ENCODE measurements around the gene ZFAND3. TPM values are rescaled to one million over a fixed set of nuclear protein-coding genes. Genes with fewer than 3 reads are reported as not detected.

ZFAND3 gene
- total and polyA plus RNA-seq, 12 donors, result 21.4 to 163 (median 46.3) TPM

- 79 to 88% (median 87%) methylated on average over 7 to 8 of the region's 8 CpGs for WGBS, 4 donors
Measured at GRCh38 chr6:38168699-38169098, 349.2 kb downstream of the ZFAND3 start.

GRCh38 chr6:38169221-38169976 lies 349.9 kb downstream of the ZFAND3 start:
- TF ChIP-seq CTCF (IDR thresholded peaks at IDR 0.05), result no peak
- TF ChIP-seq POLR2A (IDR thresholded peaks at IDR 0.05), result no peak
- Histone ChIP-seq H3K36me3 (replicated peaks in 1 of 2) (no peaks in the 10 kb centered on the region), H3K4me3 (no peak overlapping the region), H3K27ac (no peak overlapping the region), H3K27me3 (no peaks in the 10 kb centered on the region), H3K9me3 (replicated peaks in 1 of 3) (no peaks in the 10 kb centered on the region), H3K4me1 (replicated peaks in 1 of 2) (no peaks in the 10 kb centered on the region)
- 81 to 86% (median 85%) methylated on average over 11 to 20 of the region's 20 CpGs for WGBS, 4 donors
- intact Hi-C loops (cut with DNase I), result no loop called here
- DNase-seq, result no peak

More at GRCh38 chr6:38168699-38169098, 349.2 kb downstream of the ZFAND3 start:
- H3K4me3 ChIP-seq, result no peak overlapping the region
- TF ChIP-seq CTCF (IDR thresholded peaks at IDR 0.05), result no peak
- TF ChIP-seq POLR2A (IDR thresholded peaks at IDR 0.05), result no peak
- H3K36me3 ChIP-seq (replicated peaks in 1 of 2), result no peaks in the 10 kb centered on the region
- H3K4me1 ChIP-seq (replicated peaks in 1 of 2), result no peaks in the 10 kb centered on the region
- intact Hi-C loops (cut with DNase I), result no loop called here
- no peaks in the 10 kb centered on the region for H3K27me3 ChIP-seq
- H3K27ac ChIP-seq, result no peak overlapping the region
- no peak for DNase-seq
- H3K9me3 ChIP-seq (replicated peaks in 1 of 3), result no peaks in the 10 kb centered on the region

GRCh38 chr6:38169977-38170526 lies 350.5 kb downstream of the ZFAND3 start:
- intact Hi-C loops (cut with DNase I), result no loop called here
- no peak overlapping the region for H3K27ac ChIP-seq
- TF ChIP-seq POLR2A (IDR thresholded peaks at IDR 0.05) (no peak), CTCF (IDR thresholded peaks at IDR 0.05) (no peak)
- WGBS, 4 donors, result 88 to 92% (median 89%) methylated on average over 19 of the region's 19 CpGs
- no peaks in the 10 kb centered on the region for H3K4me1 ChIP-seq (replicated peaks in 1 of 2)
- no peak overlapping the region for H3K4me3 ChIP-seq
- H3K36me3 ChIP-seq (replicated peaks in 1 of 2), result no peaks in the 10 kb centered on the region
- H3K9me3 ChIP-seq (replicated peaks in 1 of 3), result no peaks in the 10 kb centered on the region
- DNase-seq, result no peak
- no peaks in the 10 kb centered on the region for H3K27me3 ChIP-seq

GRCh38 chr6:38170666-38171355 lies 351.3 kb downstream of the ZFAND3 start:
- WGBS, 4 donors, result 83 to 90% (median 87%) methylated on average over 14 of the region's 14 CpGs
- H3K27me3 ChIP-seq, result no peaks in the 10 kb centered on the region
- no peak for DNase-seq
- intact Hi-C loops (cut with DNase I), result no loop called here
- no peaks in the 10 kb centered on the region for H3K36me3 ChIP-seq (replicated peaks in 1 of 2)
- TF ChIP-seq POLR2A (IDR thresholded peaks at IDR 0.05) (no peak), CTCF (IDR thresholded peaks at IDR 0.05) (no peak)
- no peaks in the 10 kb centered on the region for H3K4me1 ChIP-seq (replicated peaks in 1 of 2)
- H3K27ac ChIP-seq, result no peak overlapping the region
- H3K9me3 ChIP-seq (replicated peaks in 1 of 3), result no peaks in the 10 kb centered on the region
- no peak overlapping the region for H3K4me3 ChIP-seq

All from adrenal gland (tissue), 12 donors.